T-helper 17 cell (primary cell): Measurements from ENCODE around the gene GDNF. TPM values are rescaled to one million over a fixed set of nuclear protein-coding genes. Genes with fewer than 3 reads are reported as not detected.

ENCODE experiments used
- ATAC-seq: fragments of 150-1000 bp; cut with Tn5 transposase; 2 replicates; pipeline ENCODE4 v1.10.0; 2021; ENCODE audit warnings: mild to moderate bottlenecking, moderate library complexity
- DNase-seq, 3 donors: peaks; one replicate each; pipeline versions ENCODE4 v3.0.0 to v3.0.0-alpha.2; 2020 to 2021
- H3K9me3 ChIP-seq: one replicate; pipeline ENCODE4 v1.7.0; 2013; ENCODE audit warnings: low read length, mild to moderate bottlenecking; ENCODE audit not compliant: control insufficient read depth, poor library complexity, severe bottlenecking
- H3K27ac Mint-ChIP-seq: one replicate; pipeline ENCODE4 v1.8.0; 2022; ENCODE audit warnings: mild to moderate bottlenecking, moderate library complexity, mixed read lengths
- H3K27me3 Mint-ChIP-seq: one replicate; pipeline ENCODE4 v1.8.0; 2022; ENCODE audit warnings: mixed read lengths
- H3K36me3 Mint-ChIP-seq: one replicate; pipeline ENCODE4 v1.8.0; 2022; ENCODE audit warnings: low read depth, mixed read lengths
- H3K4me1 Mint-ChIP-seq: one replicate; pipeline ENCODE4 v1.8.0; 2022; ENCODE audit warnings: mild to moderate bottlenecking, mixed read lengths
- H3K4me3 Mint-ChIP-seq: one replicate; pipeline ENCODE4 v1.8.0; 2022; ENCODE audit warnings: mild to moderate bottlenecking, moderate library complexity, mixed read lengths
- total RNA-seq, 4 donors: library from RNA in 2 of 4; stranded (reverse) in 2 of 4; gene quantifications; one replicate each; pipeline ENCODE4 v1.2.3 and lab custom pipeline; 2022 to 2026

GDNF gene
- total RNA-seq, 2 donors from 2014 or later = not detected

DNA sequence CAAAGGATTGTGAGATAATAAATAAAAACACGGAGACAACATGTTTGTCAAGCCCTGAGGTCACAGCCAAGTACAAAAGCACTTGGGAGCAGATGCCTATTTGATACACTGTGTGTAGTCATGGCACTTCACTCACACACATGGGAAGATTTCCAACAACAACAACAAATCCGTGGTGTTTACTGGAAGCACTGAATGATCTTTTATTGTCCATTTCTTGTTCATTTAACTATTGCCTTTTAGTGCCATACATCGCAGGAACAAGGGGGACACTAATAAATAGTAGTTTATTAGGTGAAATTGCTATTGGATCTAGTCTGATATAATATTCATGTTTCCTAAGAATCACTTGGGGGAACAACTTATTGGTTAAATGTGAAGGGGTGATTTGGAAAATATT is 20.4 kb upstream of the GDNF start:
- H3K27me3 Mint-ChIP-seq = peaks cover 11% of the 10 kb centered on the region
- H3K36me3 Mint-ChIP-seq = no peaks in the 10 kb centered on the region
- no peak overlapping the region for H3K27ac Mint-ChIP-seq

DNA sequence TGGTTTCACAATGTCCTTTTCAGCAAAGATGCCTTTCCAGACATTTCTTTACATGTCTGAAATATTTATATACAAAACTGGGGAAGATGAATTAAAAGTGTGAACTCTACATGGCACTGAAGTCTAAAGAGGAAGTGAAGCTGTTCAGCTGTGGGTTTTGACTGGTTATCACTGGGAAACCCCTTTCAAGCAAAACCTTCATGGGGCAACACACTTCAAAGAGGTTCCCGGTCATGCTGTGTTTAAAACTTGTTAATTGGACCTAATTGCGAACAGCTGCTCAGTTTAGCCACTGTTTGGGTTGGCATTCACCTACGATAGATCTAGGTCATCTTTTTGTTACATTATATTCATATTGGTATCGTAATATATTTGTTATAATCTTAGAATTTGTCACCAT is 20.0 kb upstream of the GDNF start:
- Mint-ChIP-seq H3K27ac (no peak overlapping the region), H3K4me1 (no peaks in the 10 kb centered on the region), H3K4me3 (no peak overlapping the region), H3K36me3 (no peaks in the 10 kb centered on the region), H3K27me3 (peaks cover 7% of the 10 kb centered on the region)
- DNase-seq (no peak), ATAC-seq (no peak)
- H3K9me3 ChIP-seq = no peaks in the 10 kb centered on the region

More for the DNA sequence above, 20.4 kb upstream of the GDNF start:
- DNase-seq (no peak), ATAC-seq (no peak)
- no peaks in the 10 kb centered on the region for H3K4me1 Mint-ChIP-seq
- no peaks in the 10 kb centered on the region for H3K9me3 ChIP-seq
- no peak overlapping the region for H3K4me3 Mint-ChIP-seq

DNA sequence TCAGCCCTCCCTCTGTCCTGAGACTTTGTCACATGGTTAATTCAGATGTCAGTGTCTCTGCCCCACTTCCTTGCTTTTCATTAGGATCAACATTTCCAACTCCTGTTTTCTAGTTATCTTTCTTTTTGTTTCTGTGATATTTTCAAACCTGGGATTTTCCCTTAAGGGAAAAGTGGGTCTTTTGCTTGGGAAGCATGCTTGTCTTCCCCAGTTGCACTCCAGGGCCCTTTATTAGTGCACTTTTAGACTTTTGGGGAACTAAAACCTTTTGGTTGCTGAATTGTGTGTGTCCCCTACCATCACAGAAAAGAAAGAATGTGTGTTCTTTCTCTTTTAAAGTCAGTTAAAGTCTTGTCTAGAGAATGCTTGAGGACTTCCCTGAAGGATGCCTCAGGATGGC is 18.4 kb upstream of the GDNF start:
- H3K4me3 Mint-ChIP-seq = no peak overlapping the region
- no peaks in the 10 kb centered on the region for H3K9me3 ChIP-seq
- no peak for ATAC-seq
- no peak for DNase-seq
- H3K36me3 Mint-ChIP-seq = no peaks in the 10 kb centered on the region
- no peaks in the 10 kb centered on the region for H3K4me1 Mint-ChIP-seq
- no peak overlapping the region for H3K27ac Mint-ChIP-seq
- H3K27me3 Mint-ChIP-seq = no peaks in the 10 kb centered on the region

DNA sequence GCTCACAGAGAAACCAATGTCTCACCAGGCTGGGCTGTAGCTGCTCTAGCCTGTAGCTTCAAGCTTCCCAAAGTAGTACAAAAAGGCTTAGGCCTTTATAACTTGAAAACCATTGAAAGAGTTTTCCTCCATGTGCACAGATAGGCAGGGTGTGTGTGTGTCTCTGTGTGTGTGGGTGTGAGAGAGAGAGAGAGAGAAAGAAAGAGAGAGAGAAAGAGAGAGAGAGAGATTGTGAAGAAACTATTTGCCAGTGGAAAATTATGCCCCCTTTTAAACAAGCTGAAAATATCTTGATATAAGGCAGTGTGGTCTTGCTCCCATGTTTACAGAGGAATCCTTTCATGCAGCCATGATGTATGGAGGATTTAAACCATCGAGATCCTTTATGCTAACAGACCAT is 17.9 kb upstream of the GDNF start:
- Mint-ChIP-seq H3K4me1 (no peaks in the 10 kb centered on the region), H3K4me3 (no peak overlapping the region)
- no peak for DNase-seq

DNA sequence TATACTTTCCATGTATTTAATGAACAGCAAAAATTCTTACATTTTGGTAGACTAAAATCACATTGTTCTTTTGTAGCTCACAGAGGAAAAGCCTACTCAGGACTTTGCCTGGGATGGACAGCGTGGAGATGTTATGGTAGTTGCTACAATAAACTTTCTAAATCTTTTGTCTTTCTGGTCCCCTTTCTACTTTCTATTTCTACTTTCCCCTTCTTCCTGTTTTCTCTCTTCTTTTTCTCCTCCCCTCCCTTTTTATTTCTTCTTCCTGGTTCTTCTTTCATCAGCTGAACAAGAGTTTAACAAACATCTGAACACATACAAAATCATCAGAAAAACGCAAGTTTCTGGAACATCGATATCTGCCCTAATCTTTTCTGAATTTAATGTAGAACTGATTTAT is 15.6 kb upstream of the GDNF start:
- no peak for DNase-seq
- H3K4me1 Mint-ChIP-seq = no peaks in the 10 kb centered on the region
- H3K27me3 Mint-ChIP-seq = no peaks in the 10 kb centered on the region
- H3K9me3 ChIP-seq = no peaks in the 10 kb centered on the region
- H3K27ac Mint-ChIP-seq = no peak overlapping the region
- no peak for ATAC-seq
- no peak overlapping the region for H3K4me3 Mint-ChIP-seq
- no peaks in the 10 kb centered on the region for H3K36me3 Mint-ChIP-seq

More for the DNA sequence above, 17.9 kb upstream of the GDNF start:
- ATAC-seq = no peak
- no peaks in the 10 kb centered on the region for H3K9me3 ChIP-seq
- H3K27me3 Mint-ChIP-seq = no peaks in the 10 kb centered on the region
- no peaks in the 10 kb centered on the region for H3K36me3 Mint-ChIP-seq
- H3K27ac Mint-ChIP-seq = no peak overlapping the region

DNA sequence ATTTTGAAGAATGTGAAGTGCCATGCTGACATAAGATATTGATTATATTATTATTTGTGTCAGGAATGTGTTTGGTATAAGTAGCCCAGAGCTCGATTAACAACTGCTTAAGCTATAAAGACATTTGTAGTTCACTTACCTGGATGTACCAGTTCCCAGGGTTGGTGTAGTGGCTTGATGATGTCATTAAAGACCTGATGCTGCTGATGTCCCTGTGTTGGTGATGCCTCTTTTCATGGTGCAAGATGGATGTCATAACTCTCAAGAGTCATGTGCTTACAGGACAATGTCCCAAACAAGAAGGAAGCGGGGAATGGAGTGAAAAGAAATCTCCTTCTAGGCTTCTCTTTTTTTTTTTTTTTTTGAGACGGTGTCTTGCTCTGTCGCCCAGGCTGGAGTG is 11.5 kb upstream of the GDNF start:
- ATAC-seq (no peak), DNase-seq (no peak)
- H3K9me3 ChIP-seq = no peaks in the 10 kb centered on the region
- Mint-ChIP-seq H3K4me1 (peaks cover 2% of the 10 kb centered on the region), H3K4me3 (no peak overlapping the region), H3K27ac (no peak overlapping the region), H3K36me3 (no peaks in the 10 kb centered on the region), H3K27me3 (peaks cover 12% of the 10 kb centered on the region)

DNA sequence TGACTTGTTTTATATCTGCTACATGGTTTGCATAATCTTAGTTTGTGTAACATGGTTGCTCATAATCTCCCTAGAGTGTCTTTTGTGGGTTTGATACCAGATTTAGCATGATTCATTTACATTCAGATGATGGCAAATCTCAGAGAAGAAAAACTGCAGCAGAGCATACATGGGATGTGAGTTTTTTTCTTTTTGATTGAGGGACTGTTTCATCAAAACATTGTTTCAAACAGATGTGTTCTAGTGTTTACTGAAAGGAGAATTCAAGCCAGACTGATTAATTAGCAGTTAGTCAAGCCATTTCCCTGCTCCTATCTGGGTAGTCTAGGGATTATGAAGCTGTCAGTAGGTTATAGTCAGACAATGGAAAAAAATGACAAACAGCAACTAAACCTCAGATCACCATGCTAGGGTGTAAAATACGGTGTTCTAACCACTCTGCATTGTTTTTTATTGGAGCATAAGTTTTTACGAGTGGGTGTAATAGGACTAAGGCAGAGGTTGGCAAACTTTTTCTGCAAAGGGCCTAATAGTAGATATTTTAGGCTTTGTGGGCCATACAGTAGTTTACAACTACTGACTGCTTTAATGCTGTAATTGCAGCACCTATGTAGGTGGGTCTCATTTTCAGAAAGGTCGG is 10.5 kb upstream of the GDNF start:
- no peaks in the 10 kb centered on the region for H3K9me3 ChIP-seq
- ATAC-seq (no peak), DNase-seq (no peak)
- H3K27ac Mint-ChIP-seq = no peak overlapping the region
- peaks cover 12% of the 10 kb centered on the region for H3K27me3 Mint-ChIP-seq
- H3K4me1 Mint-ChIP-seq = peaks cover 2% of the 10 kb centered on the region
- no peaks in the 10 kb centered on the region for H3K36me3 Mint-ChIP-seq
- H3K4me3 Mint-ChIP-seq = no peak overlapping the region

DNA sequence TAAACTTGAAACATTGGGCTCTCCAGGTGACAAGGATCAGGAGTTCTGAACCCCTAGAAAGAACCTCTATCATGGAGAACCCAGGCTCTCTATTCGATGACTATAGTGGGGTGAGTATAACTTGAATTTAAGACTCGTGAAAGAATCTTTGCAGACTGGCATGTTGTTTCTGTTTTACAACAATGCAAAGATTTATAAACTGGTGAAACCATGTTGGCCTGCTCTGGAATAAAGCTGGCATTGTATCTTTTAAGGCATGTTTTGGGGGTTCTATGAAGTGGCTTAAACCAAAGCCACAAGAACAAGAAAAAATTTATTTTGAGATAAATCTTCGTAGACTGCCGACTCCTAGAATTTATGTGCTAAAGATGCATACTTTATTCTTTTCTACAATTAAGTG is 9.8 kb upstream of the GDNF start:
- ATAC-seq (no peak), DNase-seq (no peak)
- H3K36me3 Mint-ChIP-seq = no peaks in the 10 kb centered on the region
- H3K9me3 ChIP-seq = no peaks in the 10 kb centered on the region
- no peak overlapping the region for H3K27ac Mint-ChIP-seq
- H3K27me3 Mint-ChIP-seq = peaks cover 12% of the 10 kb centered on the region
- no peak overlapping the region for H3K4me3 Mint-ChIP-seq
- H3K4me1 Mint-ChIP-seq = peaks cover 2% of the 10 kb centered on the region

DNA sequence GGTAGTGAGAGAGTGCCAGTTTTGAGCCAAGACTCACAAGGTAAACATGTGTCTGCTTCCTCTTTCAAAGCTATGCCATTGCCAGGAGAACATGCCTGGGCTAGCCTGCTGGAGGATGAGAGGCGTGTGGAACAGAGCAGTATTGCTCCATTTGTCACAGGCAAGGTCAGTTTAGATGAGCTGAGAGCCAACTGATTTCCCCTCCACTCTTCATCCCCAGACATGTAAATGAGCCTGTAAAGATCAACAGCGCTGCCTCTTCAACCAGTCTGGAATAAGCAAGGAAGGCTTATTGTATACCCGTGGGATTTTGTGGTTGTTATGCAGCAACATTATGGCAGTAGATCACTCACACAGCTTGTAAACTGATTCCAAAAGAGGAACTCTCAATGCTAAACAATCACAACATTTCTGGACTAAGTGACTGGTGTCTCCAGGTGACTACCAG is 8.2 kb upstream of the GDNF start:
- H3K27me3 Mint-ChIP-seq = peaks cover 23% of the 10 kb centered on the region
- peaks cover 2% of the 10 kb centered on the region for H3K4me1 Mint-ChIP-seq

DNA sequence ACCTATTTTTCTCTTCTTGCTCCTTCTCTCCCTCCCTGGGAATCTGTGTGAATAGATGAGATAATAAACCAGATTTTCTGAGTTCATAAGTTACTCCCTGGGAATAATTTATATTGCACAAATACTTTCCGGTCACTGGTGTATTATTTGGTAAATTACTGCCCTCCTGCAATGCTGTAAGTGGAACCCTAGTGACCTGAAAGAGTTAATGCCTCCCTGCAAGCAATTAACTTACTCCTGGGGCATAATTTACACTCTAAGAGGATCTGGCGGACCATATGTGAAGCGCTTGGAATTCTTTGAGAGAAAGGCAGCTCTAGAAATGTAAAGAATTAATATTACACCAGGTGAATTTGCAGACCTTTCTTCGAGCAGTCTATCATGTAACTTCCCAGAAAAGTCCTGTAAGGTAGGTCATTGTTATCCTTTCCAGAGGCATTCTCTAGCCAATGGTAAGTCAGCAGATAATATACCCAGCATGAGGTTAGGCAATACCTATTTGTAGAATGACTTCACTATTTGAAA is 7.0 kb upstream of the GDNF start:
- Mint-ChIP-seq H3K36me3 (no peaks in the 10 kb centered on the region), H3K4me3 (no peak overlapping the region), H3K27me3 (peaks cover 32% of the 10 kb centered on the region), H3K27ac (no peak overlapping the region), H3K4me1 (peaks cover 2% of the 10 kb centered on the region)
- no peak for ATAC-seq
- DNase-seq = no peak
- no peaks in the 10 kb centered on the region for H3K9me3 ChIP-seq

More for the DNA sequence above, 8.2 kb upstream of the GDNF start:
- ATAC-seq = no peak
- Mint-ChIP-seq H3K4me3 (no peak overlapping the region), H3K36me3 (no peaks in the 10 kb centered on the region), H3K27ac (no peak overlapping the region)
- H3K9me3 ChIP-seq = no peaks in the 10 kb centered on the region
- DNase-seq = no peak

DNA sequence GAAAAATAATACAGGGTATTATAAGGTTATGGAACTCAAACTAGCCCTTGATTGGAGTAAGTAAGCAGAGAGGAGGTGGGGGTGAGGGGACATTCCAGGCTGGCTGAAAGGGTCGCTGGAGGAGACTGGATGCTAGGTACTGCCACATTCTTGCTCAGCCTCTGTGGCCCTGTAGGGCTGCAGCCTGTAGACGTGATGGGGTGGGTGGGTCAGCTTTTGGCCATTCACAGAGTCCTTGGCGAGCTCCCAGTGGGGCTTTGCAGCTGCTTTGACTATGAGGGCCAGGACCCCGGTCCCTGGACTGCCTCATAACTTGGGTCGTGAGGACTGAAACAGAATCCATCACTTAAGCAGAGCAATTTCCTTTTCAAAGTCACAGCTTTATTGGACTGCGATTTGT is 4.2 kb upstream of the GDNF start:
- H3K4me1 Mint-ChIP-seq = peaks cover 2% of the 10 kb centered on the region
- H3K27me3 Mint-ChIP-seq = peaks cover 42% of the 10 kb centered on the region
- no peak for ATAC-seq
- H3K4me3 Mint-ChIP-seq = no peak overlapping the region
- H3K9me3 ChIP-seq = no peaks in the 10 kb centered on the region
- no peaks in the 10 kb centered on the region for H3K36me3 Mint-ChIP-seq
- no peak for DNase-seq
- no peak overlapping the region for H3K27ac Mint-ChIP-seq

DNA sequence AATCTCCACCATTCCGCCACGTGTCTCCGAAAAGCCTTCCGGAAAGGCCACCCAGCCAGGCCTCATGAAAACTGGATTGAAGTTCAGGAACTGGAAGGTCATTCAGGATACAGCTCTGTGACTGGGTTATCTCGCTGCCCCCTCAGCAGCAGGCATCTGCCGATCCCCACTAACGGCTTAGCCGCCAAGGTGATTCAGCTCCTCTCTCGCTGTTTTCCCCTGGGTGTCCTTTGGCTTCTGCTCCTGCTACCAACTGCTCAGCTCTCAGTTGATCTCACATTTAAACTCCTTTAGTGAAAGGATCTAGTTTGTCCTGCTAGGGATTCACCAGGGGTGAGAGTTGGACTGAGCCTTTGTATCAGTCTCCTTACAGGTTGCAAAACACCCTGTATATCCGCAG is 2.2 kb upstream of the GDNF start:
- ATAC-seq (no peak), DNase-seq (no peak)
- H3K9me3 ChIP-seq = no peaks in the 10 kb centered on the region
- Mint-ChIP-seq H3K4me3 (no peak overlapping the region), H3K27ac (no peak overlapping the region), H3K4me1 (peaks cover 10% of the 10 kb centered on the region), H3K36me3 (no peaks in the 10 kb centered on the region), H3K27me3 (peaks cover 56% of the 10 kb centered on the region)

DNA sequence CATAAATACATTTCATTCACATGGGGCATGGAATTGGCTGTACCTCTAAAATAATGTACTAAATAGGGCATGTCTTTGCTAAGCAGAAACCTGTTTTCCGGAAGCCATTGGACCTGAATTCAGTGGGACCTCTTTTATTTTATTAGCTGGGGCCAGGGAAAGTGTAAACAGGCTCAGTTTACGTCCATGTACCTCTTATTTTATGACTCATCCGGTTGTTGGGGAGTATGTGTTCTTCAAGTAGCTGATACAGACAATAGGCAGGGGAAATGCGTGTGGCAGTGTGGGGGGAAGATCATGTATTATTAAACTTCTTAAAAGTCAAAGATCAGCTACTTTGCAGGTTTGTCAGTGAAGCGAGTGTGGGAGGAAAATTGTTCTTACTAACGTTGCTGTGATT is 1.4 kb upstream of the GDNF start:
- DNase-seq (no peak), ATAC-seq (no peak)
- Mint-ChIP-seq H3K4me3 (no peak overlapping the region), H3K4me1 (peaks cover 10% of the 10 kb centered on the region), H3K36me3 (no peaks in the 10 kb centered on the region), H3K27ac (no peak overlapping the region), H3K27me3 (peaks cover 63% of the 10 kb centered on the region)
- H3K9me3 ChIP-seq = no peaks in the 10 kb centered on the region
